ENCODE measurements around the gene CERS3.

The CERS3 gene

DNA sequence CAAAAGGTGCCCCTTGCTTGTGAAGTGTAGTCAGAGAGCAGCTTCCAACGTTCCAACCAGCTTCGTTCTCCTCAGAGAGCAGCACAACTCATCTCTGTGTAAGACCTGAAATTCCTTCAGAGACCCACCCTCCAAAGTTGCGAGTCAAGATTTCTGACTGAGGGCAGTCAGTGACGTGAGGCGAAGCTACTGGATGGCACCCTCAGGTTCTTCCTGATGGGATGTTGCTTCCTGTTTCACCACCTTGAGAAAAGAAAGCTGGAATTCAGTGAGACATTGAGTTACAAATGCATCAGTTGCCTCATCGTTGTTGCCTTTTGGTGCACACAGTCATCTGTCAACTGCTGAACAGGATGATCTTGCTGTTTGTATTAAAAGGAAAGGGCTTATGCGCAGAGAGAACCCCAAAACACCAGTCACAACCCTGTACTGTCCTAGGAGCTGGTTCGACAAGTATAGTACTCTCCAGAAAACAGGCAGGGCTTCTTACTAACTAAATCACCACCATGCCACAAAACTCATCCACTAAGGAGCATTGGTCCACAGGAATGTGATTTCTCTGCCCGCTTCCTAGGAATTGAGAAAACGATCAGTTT is at the start of gene CERS3:
CERS3 (minus strand) TSS at position 118 of the 596 bp plus-strand sequence. CDS start 27,101 bp downstream, outside the sequence.
- no peak for DNase-seq (ENCODE audit: low read depth, low spot score)

GRCh38 chr15:100573526-100573925 is 44.8 kb upstream of the CERS3 start:
- no peak for DNase-seq (ENCODE audit: low read depth, low spot score)

GRCh38 chr15:100572362-100572983 is 43.7 kb upstream of the CERS3 start:
- no peak for DNase-seq (ENCODE audit: low read depth, low spot score)

GRCh38 chr15:100571592-100572167 is 42.9 kb upstream of the CERS3 start:
- no peak for DNase-seq (ENCODE audit: low read depth, low spot score)

DNA sequence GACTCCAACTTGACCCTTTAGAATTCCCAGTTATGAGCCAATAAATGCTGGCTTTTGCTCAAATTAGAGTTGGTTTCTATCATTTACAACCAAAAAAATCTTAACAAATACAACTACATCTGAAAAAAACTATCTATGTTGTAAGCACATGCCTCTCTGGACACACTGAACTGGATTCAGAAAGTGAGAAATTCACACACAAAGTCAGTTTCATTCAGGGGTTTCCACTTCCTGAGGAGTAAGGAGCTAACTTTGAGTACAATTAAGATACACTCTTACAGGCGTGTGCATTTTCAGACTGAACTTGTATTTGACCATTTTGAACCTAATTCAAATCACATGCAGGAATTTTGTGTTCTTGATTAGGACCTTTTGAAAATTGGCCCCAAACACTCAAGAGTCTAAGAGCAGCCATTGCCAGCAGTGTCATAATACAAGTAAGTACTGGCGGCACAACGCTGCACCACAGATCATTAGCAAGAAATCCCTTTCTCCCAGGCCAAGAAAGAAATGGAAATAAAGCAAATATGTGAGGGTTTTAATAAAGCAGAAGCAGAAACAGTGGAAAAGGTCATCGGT is 42.1 kb upstream of the CERS3 start:
- DNase-seq (ENCODE audit: low read depth, low spot score), result no peak

DNA sequence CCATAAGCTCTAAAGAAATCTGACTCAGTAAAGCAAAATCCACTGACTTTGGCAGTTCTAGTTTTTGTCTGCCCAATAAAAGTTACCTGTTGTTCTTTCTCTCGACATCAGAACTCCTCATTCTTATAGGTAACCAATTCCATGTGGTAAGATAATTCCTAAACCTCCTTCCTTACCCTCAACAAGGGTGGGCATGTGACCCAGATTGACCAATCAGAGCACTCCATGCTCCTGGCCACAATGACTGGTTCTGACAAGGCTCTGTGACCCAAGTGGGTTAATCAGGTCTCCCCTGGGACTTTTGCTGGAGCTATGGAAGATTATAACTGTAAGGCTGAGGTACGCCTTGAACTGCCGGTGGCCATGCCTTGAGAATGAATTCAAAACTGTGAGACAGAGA is 41.5 kb upstream of the CERS3 start:
- no peak for DNase-seq (ENCODE audit: low read depth, low spot score)

DNA sequence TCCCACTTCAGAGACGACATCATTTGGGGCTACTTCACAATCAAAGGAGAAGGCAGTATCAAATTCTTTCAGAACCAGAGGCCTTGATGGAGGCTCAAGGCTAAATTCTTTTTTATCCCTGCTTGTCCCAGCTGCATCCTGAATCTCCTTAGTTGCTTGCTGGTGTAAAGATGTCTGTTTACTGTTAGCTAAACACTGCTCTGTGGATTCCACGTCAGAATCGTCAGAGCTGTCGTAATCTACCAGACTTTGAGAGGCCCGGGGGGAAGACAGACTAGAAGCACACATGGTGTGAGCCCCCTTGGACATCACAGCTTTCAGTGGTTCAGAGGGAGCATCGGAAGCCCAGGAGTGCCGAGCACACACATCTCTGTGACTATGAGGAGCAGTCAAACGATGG is 40.6 kb upstream of the CERS3 start:
- no peak for DNase-seq (ENCODE audit: low read depth, low spot score)

- DNase-seq (ENCODE audit: low read depth, low spot score), result no peak
Observed at GRCh38 chr15:100566850-100567628, 38.3 kb upstream of the CERS3 start.

DNA sequence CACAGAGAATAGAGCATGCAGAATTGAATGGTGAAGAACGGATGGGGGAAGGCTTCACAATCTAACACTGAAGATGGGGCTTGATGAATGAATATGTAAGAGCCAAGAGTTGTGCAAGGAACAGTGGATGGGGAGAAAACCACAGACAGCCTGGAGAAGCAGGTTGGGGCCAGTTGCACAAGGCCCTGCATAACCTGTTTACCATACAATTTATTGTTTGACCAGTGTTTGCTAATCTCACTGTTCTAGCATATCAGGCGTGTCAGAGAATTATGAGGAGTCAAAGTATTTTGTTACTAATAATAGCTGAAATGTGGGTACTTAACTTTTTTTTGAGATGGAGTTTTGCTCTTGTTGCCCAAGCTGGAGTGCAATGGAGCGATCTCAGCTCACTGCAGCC is 36.8 kb upstream of the CERS3 start:
- DNase-seq (ENCODE audit: low read depth, low spot score), result no peak

DNA sequence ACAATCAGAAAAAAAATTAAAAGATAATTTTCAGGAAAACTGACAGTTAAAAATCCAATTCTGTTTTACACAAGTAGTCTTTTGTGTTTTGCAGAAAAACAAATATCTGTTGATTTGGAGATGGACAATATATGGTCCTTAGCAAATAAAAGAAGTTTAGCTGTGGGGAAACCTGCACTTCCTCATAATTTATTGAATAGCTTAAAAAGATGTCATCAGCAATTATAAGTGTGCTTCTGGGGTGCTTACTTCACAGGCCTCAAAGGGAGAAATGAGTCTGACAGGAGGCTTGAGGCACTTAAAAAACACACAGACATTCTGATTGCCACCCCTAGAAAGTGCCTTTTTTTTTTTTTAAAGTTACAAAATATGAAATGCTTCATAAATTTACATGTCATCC is 31.6 kb upstream of the CERS3 start:
- no peak for DNase-seq (ENCODE audit: low read depth, low spot score)

GRCh38 chr15:100559330-100559729 is 30.6 kb upstream of the CERS3 start:
- DNase-seq (ENCODE audit: low read depth, low spot score), result no peak

- no peak for DNase-seq (ENCODE audit: low read depth, low spot score)
Observed at GRCh38 chr15:100558771-100559254, 30.1 kb upstream of the CERS3 start.

DNA sequence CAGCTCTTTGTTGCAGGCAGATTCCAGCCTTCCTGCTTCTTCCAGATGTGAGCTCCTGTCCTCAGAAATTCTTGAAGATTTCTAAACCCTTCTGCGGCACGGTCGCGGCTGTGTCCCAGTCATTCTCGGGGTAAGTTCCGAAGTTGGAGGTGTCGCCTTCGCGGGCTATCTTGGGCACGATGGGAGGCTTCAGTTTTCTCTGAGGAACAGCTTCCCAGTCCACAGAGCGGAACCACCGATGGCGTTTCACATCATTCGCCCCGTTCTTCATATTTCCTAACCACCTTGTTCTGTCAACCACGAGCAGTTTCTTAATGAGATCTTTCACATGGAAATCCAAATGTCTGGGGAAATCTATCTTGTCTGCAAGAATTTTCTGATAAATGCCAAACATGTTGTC is 24.7 kb upstream of the CERS3 start:
- DNase-seq (ENCODE audit: low read depth, low spot score), result no peak

DNA sequence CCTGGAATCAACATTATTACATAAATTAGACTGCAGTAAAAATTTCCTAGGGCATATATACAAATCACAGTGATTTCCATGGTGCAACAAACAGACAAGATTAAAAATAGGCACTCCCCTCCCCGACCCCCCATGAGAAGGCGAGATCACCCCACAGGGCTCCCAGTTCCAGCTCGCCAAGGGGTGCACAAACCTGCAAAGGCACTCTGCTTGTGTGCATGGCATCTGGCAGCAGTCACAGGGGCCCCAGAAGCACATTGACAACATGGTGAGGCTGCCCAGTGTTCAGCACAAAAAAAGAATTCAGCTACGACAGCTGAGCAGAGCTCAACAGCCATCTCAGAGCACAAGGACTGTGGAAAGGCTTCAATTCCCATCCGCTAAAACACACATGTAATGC is 19.2 kb upstream of the CERS3 start:
- no peak for DNase-seq (ENCODE audit: low read depth, low spot score)

- no peak for DNase-seq (ENCODE audit: low read depth, low spot score)
Observed at GRCh38 chr15:100544946-100545345, 16.2 kb upstream of the CERS3 start.

- no peak for DNase-seq (ENCODE audit: low read depth, low spot score)
Observed at GRCh38 chr15:100544338-100544841, 15.6 kb upstream of the CERS3 start.

GRCh38 chr15:100542290-100542689 is 13.5 kb upstream of the CERS3 start:
- no peak for DNase-seq (ENCODE audit: low read depth, low spot score)

- DNase-seq (ENCODE audit: low read depth, low spot score), result no peak
Observed at GRCh38 chr15:100537331-100537730, 8.6 kb upstream of the CERS3 start.

GRCh38 chr15:100536733-100537132 is 8.0 kb upstream of the CERS3 start:
- no peak for DNase-seq (ENCODE audit: low read depth, low spot score)

DNA sequence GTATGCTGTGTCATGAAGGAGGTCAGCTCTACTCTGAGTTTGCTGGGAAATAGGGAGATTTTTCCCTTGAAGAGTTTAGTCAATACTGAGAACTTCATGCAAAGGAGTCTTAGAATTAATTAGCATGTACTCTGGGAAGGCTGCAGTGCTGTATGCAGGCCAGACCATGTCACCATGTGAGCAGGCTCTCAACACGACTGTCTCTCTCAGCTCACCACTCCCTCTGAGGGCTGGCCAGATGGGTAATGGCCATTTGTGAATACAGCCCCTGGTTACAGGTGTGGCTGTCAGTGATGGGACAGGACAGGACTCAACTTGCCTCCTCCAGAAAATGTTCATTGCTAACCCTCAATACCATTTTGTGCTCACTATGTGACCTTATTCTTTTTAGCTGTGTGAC is 5.1 kb upstream of the CERS3 start:
- no peak for DNase-seq (ENCODE audit: low read depth, low spot score)

DNA sequence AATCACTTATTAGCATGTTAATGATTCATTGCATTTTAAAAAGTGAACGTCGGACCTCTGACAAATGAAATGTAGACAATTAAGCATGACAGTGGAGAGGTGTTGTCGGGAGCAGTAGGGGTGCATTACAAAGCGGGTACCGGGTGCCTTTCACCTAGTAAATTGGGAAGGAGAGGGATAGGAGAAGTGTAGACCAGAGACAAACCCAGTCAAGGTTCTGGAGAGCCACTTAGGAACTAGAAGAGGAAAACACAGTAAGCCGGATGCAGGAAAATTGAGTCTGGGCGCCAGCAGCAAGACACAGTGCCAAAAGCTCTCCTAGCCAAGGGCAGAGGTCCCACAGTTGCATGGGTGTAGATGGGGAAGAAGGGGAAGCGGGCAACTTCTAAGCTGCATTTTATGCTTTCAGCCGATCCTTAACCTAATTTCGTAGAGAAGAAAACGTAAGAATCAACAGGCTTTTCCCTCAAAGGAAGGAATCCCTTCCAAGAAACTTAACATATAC is 3.1 kb upstream of the CERS3 start:
- DNase-seq (ENCODE audit: low read depth, low spot score), result no peak

GRCh38 chr15:100531204-100531603 is 2.5 kb upstream of the CERS3 start:
- no peak for DNase-seq (ENCODE audit: low read depth, low spot score)
